NCI-H524 treated with DMSO at 0.1 percent for 48 hours (cell line): Measurements from ENCODE around the gene CHAMP1.
"Not testable (repeated sequence)": the region's sequence is repeated elsewhere in the genome, so short reads cannot be mapped to it uniquely, and the experiment has no call there.

Experiments
- DNase-seq: peaks from one replicate; lab custom pipeline; 2025; lab: John Stamatoyannopoulos, UW

Gene CHAMP1

GRCh38 chr13:114334305-114335053, 20.2 kb downstream of the CHAMP1 start:
- DNase-seq, result no peak

GRCh38 chr13:114336457-114336856, 22.2 kb downstream of the CHAMP1 start:
- not testable (repeated sequence) for DNase-seq

GRCh38 chr13:114338959-114339358, 24.7 kb downstream of the CHAMP1 start:
- no peak for DNase-seq

- DNase-seq, result no peak
Measured at GRCh38 chr13:114339857-114340534, 25.7 kb downstream of the CHAMP1 start.

- no peak for DNase-seq
Measured at GRCh38 chr13:114341003-114341777, 26.9 kb downstream of the CHAMP1 start.

- not testable (repeated sequence) for DNase-seq
Measured at GRCh38 chr13:114347256-114347655, 33.0 kb downstream of the CHAMP1 start.

- not testable (repeated sequence) for DNase-seq
Measured at GRCh38 chr13:114352763-114353162, 38.5 kb downstream of the CHAMP1 start.

- not testable (repeated sequence) for DNase-seq
Measured at GRCh38 chr13:114353382-114353781, 39.1 kb downstream of the CHAMP1 start.
